Epithelial cell of proximal tubule (primary cell): ENCODE data around the gene CTNNA2. TPM values are rescaled to one million over a fixed set of nuclear protein-coding genes. Genes with fewer than 3 reads are reported as not detected.
"Not testable (repeated sequence)": the region's sequence is repeated elsewhere in the genome, so short reads cannot be mapped to it uniquely, and the experiment has no call there.

ENCODE experiments used
- DNase-seq: peaks from one replicate; pipeline ENCODE4 v3.0.0-alpha.2; 2011; ENCODE audit warnings: low read depth
- H3K4me3 ChIP-seq: 2 replicates; pipeline ENCODE4 v1.5.1; 2011; ENCODE audit warnings: low read depth, mild to moderate bottlenecking, low read length
- total RNA-seq: library from RNA; depleted of rRNA; stranded (reverse); fragments of >200 nt; gene quantifications from 2 replicates; pipeline ENCODE4 v1.2.3, GENCODE V29; 2015
- TF ChIP-seq, protein P1 (sequence below): conservative IDR thresholded peaks from 2 replicates; pipeline ENCODE4 v1.5.1; 2012; ENCODE audit warnings: low read depth, mild to moderate bottlenecking, low read length

Gene CTNNA2
- total RNA-seq, 1 donor from 2014 or later = 0.06 TPM

GRCh38 chr2:80028051-80028450 lies 515.2 kb downstream of the CTNNA2 start:
- no peak for DNase-seq
- TF ChIP-seq, protein P1, sequence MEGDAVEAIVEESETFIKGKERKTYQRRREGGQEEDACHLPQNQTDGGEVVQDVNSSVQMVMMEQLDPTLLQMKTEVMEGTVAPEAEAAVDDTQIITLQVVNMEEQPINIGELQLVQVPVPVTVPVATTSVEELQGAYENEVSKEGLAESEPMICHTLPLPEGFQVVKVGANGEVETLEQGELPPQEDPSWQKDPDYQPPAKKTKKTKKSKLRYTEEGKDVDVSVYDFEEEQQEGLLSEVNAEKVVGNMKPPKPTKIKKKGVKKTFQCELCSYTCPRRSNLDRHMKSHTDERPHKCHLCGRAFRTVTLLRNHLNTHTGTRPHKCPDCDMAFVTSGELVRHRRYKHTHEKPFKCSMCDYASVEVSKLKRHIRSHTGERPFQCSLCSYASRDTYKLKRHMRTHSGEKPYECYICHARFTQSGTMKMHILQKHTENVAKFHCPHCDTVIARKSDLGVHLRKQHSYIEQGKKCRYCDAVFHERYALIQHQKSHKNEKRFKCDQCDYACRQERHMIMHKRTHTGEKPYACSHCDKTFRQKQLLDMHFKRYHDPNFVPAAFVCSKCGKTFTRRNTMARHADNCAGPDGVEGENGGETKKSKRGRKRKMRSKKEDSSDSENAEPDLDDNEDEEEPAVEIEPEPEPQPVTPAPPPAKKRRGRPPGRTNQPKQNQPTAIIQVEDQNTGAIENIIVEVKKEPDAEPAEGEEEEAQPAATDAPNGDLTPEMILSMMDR = no peak
- no peak overlapping the region for H3K4me3 ChIP-seq

DNA sequence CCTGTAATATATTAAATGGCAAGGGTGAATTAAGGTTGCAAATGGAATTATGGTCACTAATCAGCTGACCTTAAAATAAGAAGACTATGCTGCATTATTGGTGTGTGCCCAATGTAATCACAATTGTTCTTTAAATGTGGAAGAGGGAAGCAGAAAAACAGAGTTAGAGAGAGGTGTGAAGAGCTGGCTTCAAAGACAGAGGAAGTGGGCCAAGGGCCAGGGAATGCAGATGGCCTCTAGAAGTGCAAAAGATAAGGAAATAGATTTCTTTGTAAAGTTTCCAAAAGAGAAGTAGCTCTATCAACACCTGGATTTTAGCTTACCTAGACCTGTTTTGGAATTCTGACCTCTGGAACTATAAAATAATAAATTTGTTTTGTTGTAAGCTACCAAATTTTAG lies 515.7 kb downstream of the CTNNA2 start:
- no peak for DNase-seq
- TF ChIP-seq, protein P1 = no peak
- no peak overlapping the region for H3K4me3 ChIP-seq

GRCh38 chr2:80030135-80030534 lies 517.3 kb downstream of the CTNNA2 start:
- TF ChIP-seq, protein P1 = no peak
- no peak overlapping the region for H3K4me3 ChIP-seq
- no peak for DNase-seq

DNA sequence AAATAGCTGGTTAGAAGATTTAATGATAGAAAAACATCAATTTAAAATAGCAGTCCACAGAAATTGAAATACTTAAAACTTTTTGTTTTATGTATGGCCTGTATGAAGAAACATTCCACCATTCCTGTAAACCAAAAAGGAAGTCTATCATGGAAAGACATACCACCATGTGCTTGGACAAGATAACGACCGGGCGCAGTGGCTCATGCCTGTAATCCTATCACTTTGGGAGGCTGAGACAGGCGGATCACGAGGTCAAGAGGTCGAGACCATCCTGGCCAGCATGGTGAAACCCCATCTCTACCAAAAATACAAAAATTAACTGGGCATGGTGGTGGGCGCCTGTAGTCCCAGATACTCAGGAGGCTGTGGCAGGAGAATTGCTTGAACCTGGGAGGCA lies 519.8 kb downstream of the CTNNA2 start:
- DNase-seq, H3K4me3 ChIP-seq: not testable (repeated sequence)

- no peak overlapping the region for H3K4me3 ChIP-seq
- DNase-seq = no peak
- TF ChIP-seq, protein P1 = no peak
Observed at GRCh38 chr2:80035749-80036285, 523.0 kb downstream of the CTNNA2 start.

DNA sequence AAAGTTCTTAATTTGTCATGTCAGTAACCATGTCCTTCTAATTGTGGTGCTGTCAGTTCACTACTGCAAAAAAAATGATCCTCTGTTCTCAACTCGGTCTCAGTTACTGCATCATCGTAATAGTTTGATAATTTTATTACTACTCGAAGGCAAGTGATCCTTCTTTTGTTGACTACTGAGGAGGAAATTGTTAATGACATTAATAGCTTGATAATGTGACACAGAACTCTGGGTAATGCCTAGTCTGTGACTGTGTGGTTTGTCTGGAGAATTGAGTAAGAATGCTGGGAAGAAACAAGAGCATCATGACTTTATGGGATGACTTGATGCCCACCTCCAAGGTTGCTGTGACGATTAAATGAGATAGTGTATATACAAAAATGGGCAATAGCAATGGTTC lies 524.5 kb downstream of the CTNNA2 start:
- no peak overlapping the region for H3K4me3 ChIP-seq
- TF ChIP-seq, protein P1 = no peak
- DNase-seq = no peak

- DNase-seq = no peak
- TF ChIP-seq, protein P1 = no peak
- H3K4me3 ChIP-seq = no peak overlapping the region
Observed at GRCh38 chr2:80040226-80040625, 527.4 kb downstream of the CTNNA2 start.

DNA sequence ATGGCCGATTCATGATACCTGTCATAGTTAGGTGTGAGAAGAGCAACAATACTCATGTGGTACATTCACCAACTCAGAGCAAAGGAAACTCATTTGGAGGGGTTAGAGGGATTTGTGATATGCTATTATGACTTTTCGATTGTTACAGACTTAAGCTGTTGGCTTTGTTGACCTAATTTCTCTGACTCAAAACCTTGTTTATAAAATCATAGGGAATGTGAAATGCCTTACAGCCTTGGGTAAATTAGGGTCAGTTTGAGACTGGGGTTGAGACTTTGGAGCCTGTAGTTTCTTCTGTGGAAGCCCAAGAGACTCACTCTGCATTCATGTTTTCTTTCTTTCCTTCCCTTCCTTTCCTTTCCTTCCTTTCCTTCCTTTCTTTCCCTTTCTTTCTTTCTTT lies 529.8 kb downstream of the CTNNA2 start:
- no peak overlapping the region for H3K4me3 ChIP-seq
- DNase-seq = no peak
- TF ChIP-seq, protein P1 = no peak
